CD4-positive, alpha-beta memory T cell (primary cell): ENCODE results near the gene AGFG2. TPM values are rescaled to one million over a fixed set of nuclear protein-coding genes. Genes with fewer than 3 reads are reported as not detected.

Experiments used
- CTCF ChIA-PET: fragments of 350-600 bp; sonication (Branson Sonifier 250); formaldehyde crosslinking; loops from one replicate; lab custom pipeline; 2021; ENCODE audit warnings: inconsistent platforms; ENCODE audit not compliant: partially characterized antibody; lab: Charles Lee
- POLR2A ChIA-PET: fragments of 350-600 bp; sonication (Branson Sonifier 250); formaldehyde crosslinking; loops from one replicate; lab custom pipeline; 2021; ENCODE audit not compliant: partially characterized antibody; lab: Charles Lee
- DNase-seq, 5 donors: peaks; one replicate each; pipeline versions ENCODE4 v3.0.0 to v3.0.0-alpha.2; 2020 to 2022; ENCODE audit warnings: mixed read lengths in 1 of 5
- H3K27ac ChIP-seq: one replicate; pipeline ENCODE4 v1.7.0; 2013; ENCODE audit warnings: low read depth, low read length
- H3K27me3 ChIP-seq: 2 replicates; pipeline ENCODE4 v1.7.0; 2013; ENCODE audit warnings: mild to moderate bottlenecking, low read length, moderate library complexity; ENCODE audit not compliant: insufficient read depth
- H3K36me3 ChIP-seq: 2 replicates; pipeline ENCODE4 v1.7.0; 2013; ENCODE audit warnings: mild to moderate bottlenecking, low read length, moderate library complexity; ENCODE audit not compliant: insufficient read depth
- H3K4me1 ChIP-seq: 2 replicates; pipeline ENCODE4 v1.7.0; 2013; ENCODE audit warnings: mild to moderate bottlenecking, low read length, moderate library complexity; ENCODE audit not compliant: insufficient read depth
- H3K4me3 ChIP-seq, 2 donors: one replicate each; pipeline ENCODE4 v1.7.0; 2013; ENCODE audit warnings: low read length in 2 of 2, mild to moderate bottlenecking in 1 of 2
- H3K9me3 ChIP-seq, 2 donors: one replicate each; pipeline ENCODE4 v1.7.0; 2013; ENCODE audit warnings: low read length in 2 of 2, control low read depth in 1 of 2; ENCODE audit not compliant: control insufficient read depth in 1 of 2
- H3K27ac Mint-ChIP-seq, 7 donors: one replicate each; pipeline ENCODE4 v1.8.0; 2020 to 2021; ENCODE audit warnings: mixed read lengths in 7 of 7, mild to moderate bottlenecking in 6 of 7, inconsistent platforms in 3 of 7, moderate library complexity in 3 of 7
- H3K27me3 Mint-ChIP-seq, 2 donors: one replicate each; pipeline ENCODE4 v1.8.0; 2020 to 2021; ENCODE audit warnings: mixed read lengths in 2 of 2
- H3K36me3 Mint-ChIP-seq, 2 donors: one replicate each; pipeline ENCODE4 v1.8.0; 2020 to 2021; ENCODE audit warnings: mixed read lengths in 2 of 2, inconsistent platforms in 1 of 2, mild to moderate bottlenecking in 1 of 2
- H3K4me1 Mint-ChIP-seq, 4 donors: one replicate each; pipeline ENCODE4 v1.8.0; 2020 to 2021; ENCODE audit warnings: mixed read lengths in 4 of 4, mild to moderate bottlenecking in 1 of 4
- H3K4me3 Mint-ChIP-seq, 8 donors: one replicate each; pipeline ENCODE4 v1.8.0; 2020 to 2021; ENCODE audit warnings: mixed read lengths in 8 of 8, mild to moderate bottlenecking in 7 of 8, moderate library complexity in 6 of 8, inconsistent platforms in 3 of 8
- H3K9me3 Mint-ChIP-seq, 8 donors: one replicate each; pipeline ENCODE4 v1.8.0; 2020 to 2021; ENCODE audit warnings: mixed read lengths in 8 of 8, mild to moderate bottlenecking in 5 of 8, inconsistent platforms in 3 of 8, moderate library complexity in 1 of 8
- intact Hi-C: fragments of 100-400 bp; cut with micrococcal nuclease; formaldehyde crosslinking; loops from one replicate; pipeline ENCODE4 v1.15.1; 2023
- polyA plus RNA-seq, 2 donors: library from polyadenylated mRNA; unstranded; fragments of 300-500 nt; fragmentation: Illumina TruSeq; gene quantifications; one replicate each; pipeline ENCODE4 v1.2.3, GENCODE V29; 2021
- total RNA-seq, 2 experiments: library from RNA; stranded (reverse); gene quantifications; one replicate each; pipeline ENCODE4 v1.2.3, GENCODE V29; 2021

Gene AGFG2
- total and polyA plus RNA-seq, 4 experiments from 2014 or later, result 19.7 to 58.3 (median 46.1) TPM

GRCh38 chr7:100556541-100556940, 17.5 kb downstream of the AGFG2 start:
- H3K27ac Mint-ChIP-seq, result peak overlapping the region in 4 of 7 donors; percentile 12 to 82 (median 62)
- H3K4me1 Mint-ChIP-seq, result peaks cover 8 to 26% (median 13%) of the 10 kb centered on the region in 4 donors
- H3K9me3 Mint-ChIP-seq, result peaks cover 0 to 2% (median 0%) of the 10 kb centered on the region in 8 donors
- intact Hi-C loops, result no loop called here
- Histone ChIP-seq H3K27me3 (no peaks in the 10 kb centered on the region), H3K4me3 (no peak overlapping the region), H3K9me3 (no peaks in the 10 kb centered on the region), H3K27ac (no peak overlapping the region), H3K4me1 (peaks cover 12% of the 10 kb centered on the region), H3K36me3 (peaks cover 46% of the 10 kb centered on the region)
- CTCF ChIA-PET, result interaction anchor here (1.0 to 13.2 kb wide), 8 partner anchors 10 to 135 kb away, joined by 3 to 254 read pairs (median 4); partner anchors contain the start of gene AGFG2
- DNase-seq, result no peak
- POLR2A ChIA-PET, result interaction anchor here (0.8 to 2.9 kb wide), 5 partner anchors 13 to 137 kb away, joined by 4 to 17 read pairs (median 6); partner anchors contain the start of genes FBXO24, GIGYF1 and LRCH4
- H3K27me3 Mint-ChIP-seq, result no peaks in the 10 kb centered on the region
- H3K36me3 Mint-ChIP-seq, result peaks cover 32 to 60% of the 10 kb centered on the region in 2 donors
- no peak overlapping the region for H3K4me3 Mint-ChIP-seq

DNA sequence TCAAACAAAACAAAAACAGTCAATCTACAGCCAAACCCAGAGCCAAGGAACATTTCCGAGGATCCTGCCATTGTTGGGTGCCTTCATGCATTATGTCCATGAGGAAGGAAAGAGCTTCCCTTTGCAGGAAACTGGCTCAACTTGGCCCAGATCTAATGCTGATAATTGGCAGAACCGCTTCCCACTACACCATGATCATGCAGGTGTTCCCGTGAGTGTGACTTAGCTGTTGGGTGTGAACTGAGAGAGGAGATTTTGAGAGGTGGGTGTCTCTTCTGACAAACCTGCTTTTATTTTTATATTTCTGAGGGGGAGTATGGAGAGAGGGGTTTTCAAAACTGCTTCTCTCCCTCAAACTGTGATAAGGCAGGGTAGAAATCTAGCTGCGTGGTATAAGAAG, 20.1 kb downstream of the AGFG2 start:
- no peak overlapping the region for H3K4me3 ChIP-seq
- no peaks in the 10 kb centered on the region for H3K27me3 ChIP-seq
- ChIA-PET POLR2A (interaction anchor here (0.7 to 4.0 kb wide), 18 partner anchors 9 to 134 kb away, joined by 3 to 51 read pairs (median 8); partner anchors contain the start of genes AGFG2, MOSPD3, NYAP1 and TSC22D4), CTCF (interaction anchor here (0.7 to 13.2 kb wide), 31 partner anchors 8 to 212 kb away, joined by 3 to 266 read pairs (median 6); partner anchors contain the start of genes AGFG2, FBXO24, LRCH4 and NYAP1)
- peaks cover 15% of the 10 kb centered on the region for H3K4me1 ChIP-seq
- Mint-ChIP-seq H3K27me3 (no peaks in the 10 kb centered on the region), H3K4me1 (peaks cover 12 to 28% (median 15%) of the 10 kb centered on the region in 4 donors), H3K27ac (peak overlapping the region in 2 of 7 donors; percentile 34 to 65), H3K9me3 (peaks cover 0 to 2% (median 0%) of the 10 kb centered on the region in 8 donors), H3K4me3 (no peak overlapping the region), H3K36me3 (peaks cover 27 to 57% of the 10 kb centered on the region in 2 donors)
- H3K9me3 ChIP-seq, result no peaks in the 10 kb centered on the region
- intact Hi-C loops, result loop anchor here (1.0 to 2.0 kb wide), 6 partner anchors 20 to 166 kb away; partner anchors contain the start of genes AGFG2 and NYAP1
- peaks cover 45% of the 10 kb centered on the region for H3K36me3 ChIP-seq
- DNase-seq, result no peak
- H3K27ac ChIP-seq, result no peak overlapping the region

GRCh38 chr7:100561491-100562194, 22.6 kb downstream of the AGFG2 start:
- Histone ChIP-seq H3K4me3 (no peak overlapping the region), H3K36me3 (peaks cover 28% of the 10 kb centered on the region), H3K27ac (no peak overlapping the region), H3K27me3 (no peaks in the 10 kb centered on the region), H3K9me3 (no peaks in the 10 kb centered on the region), H3K4me1 (peaks cover 17% of the 10 kb centered on the region)
- H3K27me3 Mint-ChIP-seq, result no peaks in the 10 kb centered on the region
- intact Hi-C loops, result no loop called here
- no peaks in the 10 kb centered on the region for H3K9me3 Mint-ChIP-seq
- POLR2A ChIA-PET, result interaction anchor here (1.1 to 4.0 kb wide), 3 partner anchors 16 to 92 kb away, joined by 4 to 51 read pairs (median 10); partner anchors contain the start of genes FBXO24 and LRCH4
- H3K4me3 Mint-ChIP-seq, result no peak overlapping the region
- H3K27ac Mint-ChIP-seq, result peak overlapping the region in 1 of 7 donors; percentile 31
- CTCF ChIA-PET, result interaction anchor here (0.7 to 13.2 kb wide), 16 partner anchors 16 to 163 kb away, joined by 3 to 266 read pairs (median 12); partner anchors contain the start of genes AGFG2, FBXO24, GIGYF1 and LRCH4
- DNase-seq, result no peak
- peaks cover 14 to 43% of the 10 kb centered on the region in 2 donors for H3K36me3 Mint-ChIP-seq
- H3K4me1 Mint-ChIP-seq, result peaks cover 12 to 29% (median 17%) of the 10 kb centered on the region in 4 donors

DNA sequence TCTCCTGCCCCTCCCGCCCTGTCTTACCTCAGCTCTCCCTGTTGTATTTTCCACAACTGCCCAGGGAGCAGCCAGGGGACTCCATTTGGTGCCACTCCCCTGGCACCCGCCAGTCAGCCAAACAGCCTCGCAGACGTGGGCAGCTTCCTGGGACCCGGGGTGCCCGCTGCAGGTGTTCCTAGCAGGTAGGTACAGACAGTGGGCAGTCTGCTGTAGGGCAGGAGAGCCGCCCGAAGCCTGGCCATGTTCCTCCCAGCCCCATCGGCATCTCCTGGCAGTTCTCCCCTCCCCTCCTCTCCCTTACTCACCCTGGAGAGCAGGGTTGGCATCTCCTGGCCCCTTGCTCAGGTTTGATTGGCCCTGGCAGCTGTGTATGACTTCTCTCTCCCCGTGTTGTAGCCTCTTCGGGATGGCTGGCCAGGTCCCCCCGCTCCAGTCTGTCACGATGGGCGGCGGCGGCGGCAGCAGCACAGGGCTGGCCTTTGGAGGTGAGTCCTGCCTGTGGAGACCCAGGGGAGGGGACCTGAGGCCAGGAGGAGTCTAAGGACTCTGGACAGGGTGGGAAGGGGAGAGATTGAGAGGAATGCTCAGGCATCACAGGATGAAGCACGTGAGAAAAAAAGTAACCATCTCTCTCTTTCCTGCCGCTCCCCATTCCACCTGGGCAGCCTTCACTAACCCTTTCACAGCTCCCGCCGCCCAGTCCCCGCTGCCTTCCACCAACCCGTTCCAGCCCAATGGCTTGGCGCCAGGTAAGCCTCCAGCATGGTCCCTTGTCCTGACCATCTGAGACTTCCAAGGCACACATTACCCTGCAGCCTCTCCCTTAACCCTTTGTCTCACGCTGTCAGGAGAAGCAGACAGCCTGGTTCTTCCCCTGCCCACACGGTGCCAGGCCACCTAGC, 23.4 kb downstream of the AGFG2 start:
- Histone ChIP-seq H3K27me3 (no peaks in the 10 kb centered on the region), H3K4me1 (peaks cover 18% of the 10 kb centered on the region), H3K9me3 (no peaks in the 10 kb centered on the region), H3K27ac (no peak overlapping the region), H3K4me3 (no peak overlapping the region), H3K36me3 (peaks cover 27% of the 10 kb centered on the region)
- ChIA-PET CTCF (interaction anchor here (0.7 to 13.2 kb wide), 15 partner anchors 15 to 162 kb away, joined by 3 to 266 read pairs (median 9); partner anchors contain the start of genes AGFG2, FBXO24, GIGYF1 and LRCH4), POLR2A (interaction anchor here (1.1 to 12.1 kb wide), 4 partner anchors 17 to 93 kb away, joined by 4 to 307 read pairs (median 29); partner anchors contain the start of genes FBXO24 and LRCH4)
- H3K9me3 Mint-ChIP-seq, result no peaks in the 10 kb centered on the region
- H3K4me3 Mint-ChIP-seq, result no peak overlapping the region
- DNase-seq, result no peak
- H3K4me1 Mint-ChIP-seq, result peaks cover 12 to 29% (median 18%) of the 10 kb centered on the region in 4 donors
- peaks cover 8 to 37% of the 10 kb centered on the region in 2 donors for H3K36me3 Mint-ChIP-seq
- intact Hi-C loops, result no loop called here
- no peaks in the 10 kb centered on the region for H3K27me3 Mint-ChIP-seq
- H3K27ac Mint-ChIP-seq, result peak overlapping the region in 2 of 7 donors; percentile 29 to 79

DNA sequence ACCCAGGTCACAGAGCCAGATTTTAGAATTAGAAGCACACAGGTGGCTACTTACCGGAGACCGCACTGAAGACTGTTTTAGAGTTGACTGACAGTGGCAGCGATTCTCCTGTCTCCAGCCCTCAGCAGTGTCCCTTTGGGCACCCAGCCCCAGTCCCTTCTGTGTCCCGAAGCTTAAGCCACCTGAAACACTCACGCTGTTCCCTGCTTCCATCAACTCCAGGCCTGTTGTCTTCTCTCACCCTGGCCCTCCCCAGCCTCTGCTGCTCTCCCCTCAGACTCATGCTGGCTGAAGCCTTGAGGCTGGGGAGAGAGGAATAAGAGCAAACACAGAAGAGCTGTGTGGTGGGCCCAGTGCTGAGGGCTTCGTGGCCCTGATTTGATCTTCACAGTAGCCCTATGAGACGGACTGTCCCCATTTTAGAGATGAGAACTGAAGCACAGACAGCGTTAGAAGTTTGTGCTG, 24.1 kb downstream of the AGFG2 start:
- H3K4me3 ChIP-seq, result no peak overlapping the region
- no peak overlapping the region for H3K27ac ChIP-seq
- ChIA-PET POLR2A (interaction anchor here (0.8 to 12.1 kb wide), 8 partner anchors 14 to 134 kb away, joined by 3 to 307 read pairs (median 4); partner anchors contain the start of genes FBXO24, GNB2, LRCH4 and MEPCE), CTCF (interaction anchor here (0.7 to 13.2 kb wide), 19 partner anchors 9 to 161 kb away, joined by 3 to 266 read pairs (median 9); partner anchors contain the start of genes AGFG2, FBXO24, GIGYF1 and LRCH4)
- Mint-ChIP-seq H3K4me1 (peaks cover 12 to 36% (median 23%) of the 10 kb centered on the region in 4 donors), H3K36me3 (peaks cover 8 to 36% of the 10 kb centered on the region in 2 donors), H3K9me3 (no peaks in the 10 kb centered on the region), H3K27me3 (no peaks in the 10 kb centered on the region), H3K4me3 (no peak overlapping the region), H3K27ac (peak overlapping the region in 1 of 7 donors; percentile 79)
- H3K36me3 ChIP-seq, result peaks cover 27% of the 10 kb centered on the region
- H3K4me1 ChIP-seq, result peaks cover 25% of the 10 kb centered on the region
- no peak for DNase-seq
- H3K9me3 ChIP-seq, result no peaks in the 10 kb centered on the region
- intact Hi-C loops, result no loop called here
- H3K27me3 ChIP-seq, result no peaks in the 10 kb centered on the region

GRCh38 chr7:100563809-100564400, 24.9 kb downstream of the AGFG2 start:
- H3K9me3 Mint-ChIP-seq, result no peaks in the 10 kb centered on the region
- Histone ChIP-seq H3K9me3 (no peaks in the 10 kb centered on the region), H3K36me3 (peaks cover 27% of the 10 kb centered on the region), H3K4me1 (peaks cover 29% of the 10 kb centered on the region), H3K27me3 (no peaks in the 10 kb centered on the region), H3K27ac (peak overlapping the region; percentile 32), H3K4me3 (no peak overlapping the region)
- CTCF ChIA-PET, result interaction anchor here (0.6 to 13.2 kb wide), 29 partner anchors 10 to 387 kb away, joined by 3 to 266 read pairs (median 5); partner anchors contain the start of genes AGFG2, FBXO24, GIGYF1 and GPC2
- POLR2A ChIA-PET, result interaction anchor here (0.8 to 12.1 kb wide), 14 partner anchors 15 to 135 kb away, joined by 3 to 307 read pairs (median 4); partner anchors contain the start of genes FBXO24, GNB2, LRCH4 and MEPCE
- H3K27ac Mint-ChIP-seq, result peak overlapping the region; percentile 39 to 84 (median 59)
- peak; percentile 74 to 80 (median 77) for DNase-seq
- no peaks in the 10 kb centered on the region for H3K27me3 Mint-ChIP-seq
- peaks cover 8 to 33% of the 10 kb centered on the region in 2 donors for H3K36me3 Mint-ChIP-seq
- H3K4me1 Mint-ChIP-seq, result peaks cover 16 to 40% (median 29%) of the 10 kb centered on the region in 4 donors
- intact Hi-C loops, result loop anchor here (1.0 kb wide), 4 partner anchors 24 to 161 kb away; no protein-coding TSS in a partner anchor
- H3K4me3 Mint-ChIP-seq, result no peak overlapping the region
